GM06990 (cell line): Measurements from ENCODE around the gene LIMS3.
"Not testable (repeated sequence)": the region's sequence is repeated elsewhere in the genome, so short reads cannot be mapped to it uniquely, and the experiment has no call there.

ENCODE experiments used
- DNase-seq: peaks from one replicate; pipeline ENCODE4 v3.0.0-alpha.2; 2011; ENCODE audit not compliant: insufficient read length; ENCODE audit errors: extremely low read depth
- H3K27me3 ChIP-seq: replicated peaks from 2 replicates; pipeline ENCODE4 v1.6.0; 2011; ENCODE audit warnings: low read length; ENCODE audit not compliant: control insufficient read depth, insufficient read depth
- H3K36me3 ChIP-seq: 2 replicates; pipeline ENCODE4 v1.5.1; 2011; ENCODE audit warnings: low read length; ENCODE audit not compliant: control insufficient read depth, insufficient read depth
- H3K4me3 ChIP-seq: replicated peaks from 2 replicates; pipeline ENCODE4 v1.5.1; 2011; ENCODE audit warnings: low read depth, mild to moderate bottlenecking, control low read depth, low read length

Gene LIMS3

DNA sequence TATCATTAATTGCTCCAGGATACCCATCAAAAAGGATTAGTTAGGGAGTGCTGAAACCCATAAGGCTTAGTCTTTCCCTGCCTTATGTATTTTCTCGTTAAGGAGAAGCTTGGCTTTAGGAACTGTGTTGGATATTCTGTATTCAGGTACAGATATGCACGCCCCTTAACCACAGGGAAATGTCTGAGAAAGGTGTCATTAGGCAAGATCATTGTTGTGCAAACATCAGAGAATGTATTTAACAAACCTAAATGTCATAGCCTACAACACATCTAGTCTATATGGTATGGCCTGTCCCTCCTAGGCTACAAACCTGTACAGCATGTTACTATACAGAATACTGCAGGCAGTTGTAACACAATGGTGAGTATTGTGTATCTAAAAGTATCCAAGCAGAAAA lies 10.1 kb downstream of the LIMS3 start:
- DNase-seq, H3K27me3 ChIP-seq, H3K36me3 ChIP-seq, H3K4me3 ChIP-seq: not testable (repeated sequence)

DNA sequence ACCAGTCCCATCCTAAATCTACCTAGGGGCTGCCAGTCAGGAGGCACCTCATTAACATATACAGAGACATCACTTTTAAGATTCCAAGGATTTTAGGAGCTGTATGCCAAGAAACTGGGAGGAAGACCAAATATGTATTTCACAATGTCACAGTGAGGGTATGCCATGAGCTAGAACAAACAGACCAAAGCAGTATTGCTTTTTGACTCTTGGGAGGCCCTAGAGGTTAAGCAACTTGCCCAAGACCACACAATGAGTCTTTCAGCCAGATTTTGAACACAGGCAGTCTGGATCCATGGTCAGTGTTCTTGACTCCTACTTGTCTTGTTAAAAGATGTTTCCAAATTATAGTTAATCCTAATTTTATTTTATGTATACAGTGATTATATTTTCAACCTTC lies 12.3 kb downstream of the LIMS3 start:
- H3K36me3 ChIP-seq, H3K4me3 ChIP-seq, DNase-seq, H3K27me3 ChIP-seq: not testable (repeated sequence)

- not testable (repeated sequence) for H3K4me3 ChIP-seq, DNase-seq, H3K36me3 ChIP-seq, H3K27me3 ChIP-seq
Observed at GRCh38 chr2:109913911-109914310, 15.4 kb downstream of the LIMS3 start.

- not testable (repeated sequence) for H3K4me3 ChIP-seq, H3K27me3 ChIP-seq, H3K36me3 ChIP-seq, DNase-seq
Observed at GRCh38 chr2:109914552-109914951, 16.1 kb downstream of the LIMS3 start.

DNA sequence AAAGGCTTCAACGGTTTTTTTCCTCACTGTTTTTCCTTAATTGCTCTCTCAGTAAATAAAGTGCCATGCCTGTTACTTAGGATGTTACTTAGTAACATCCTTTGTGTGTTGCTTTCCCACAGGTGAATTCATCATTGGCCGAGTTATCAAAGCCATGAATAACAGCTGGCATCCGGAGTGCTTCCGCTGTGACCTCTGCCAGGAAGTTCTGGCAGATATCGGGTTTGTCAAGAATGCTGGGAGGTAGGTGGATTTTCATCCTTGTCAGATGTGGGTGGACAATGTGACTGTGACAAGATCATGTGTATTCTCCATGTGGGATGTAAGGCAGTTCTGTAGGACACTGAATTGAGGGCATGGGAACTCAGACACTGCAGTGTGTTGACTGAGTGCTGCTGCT lies 17.3 kb downstream of the LIMS3 start:
- H3K36me3 ChIP-seq, H3K27me3 ChIP-seq, H3K4me3 ChIP-seq, DNase-seq: not testable (repeated sequence)

DNA sequence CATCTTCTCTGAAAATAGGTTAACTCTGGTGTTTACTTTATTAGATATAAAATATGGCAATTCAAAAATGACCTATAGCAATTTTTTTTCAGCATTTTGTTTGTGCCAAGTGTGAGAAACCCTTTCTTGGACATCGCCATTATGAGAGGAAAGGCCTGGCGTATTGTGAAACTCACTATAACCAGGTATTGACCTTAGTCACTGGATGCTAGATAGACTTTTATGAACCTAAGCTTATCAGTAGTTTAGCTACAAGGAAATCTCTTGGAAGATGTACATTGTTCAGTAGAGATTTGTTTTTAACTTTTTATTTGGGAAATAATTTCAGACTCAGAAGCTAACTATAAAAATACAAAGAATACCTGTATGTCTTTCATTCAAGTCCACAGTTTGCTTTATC lies 21.7 kb downstream of the LIMS3 start:
- H3K4me3 ChIP-seq, H3K36me3 ChIP-seq, H3K27me3 ChIP-seq, DNase-seq: not testable (repeated sequence)

DNA sequence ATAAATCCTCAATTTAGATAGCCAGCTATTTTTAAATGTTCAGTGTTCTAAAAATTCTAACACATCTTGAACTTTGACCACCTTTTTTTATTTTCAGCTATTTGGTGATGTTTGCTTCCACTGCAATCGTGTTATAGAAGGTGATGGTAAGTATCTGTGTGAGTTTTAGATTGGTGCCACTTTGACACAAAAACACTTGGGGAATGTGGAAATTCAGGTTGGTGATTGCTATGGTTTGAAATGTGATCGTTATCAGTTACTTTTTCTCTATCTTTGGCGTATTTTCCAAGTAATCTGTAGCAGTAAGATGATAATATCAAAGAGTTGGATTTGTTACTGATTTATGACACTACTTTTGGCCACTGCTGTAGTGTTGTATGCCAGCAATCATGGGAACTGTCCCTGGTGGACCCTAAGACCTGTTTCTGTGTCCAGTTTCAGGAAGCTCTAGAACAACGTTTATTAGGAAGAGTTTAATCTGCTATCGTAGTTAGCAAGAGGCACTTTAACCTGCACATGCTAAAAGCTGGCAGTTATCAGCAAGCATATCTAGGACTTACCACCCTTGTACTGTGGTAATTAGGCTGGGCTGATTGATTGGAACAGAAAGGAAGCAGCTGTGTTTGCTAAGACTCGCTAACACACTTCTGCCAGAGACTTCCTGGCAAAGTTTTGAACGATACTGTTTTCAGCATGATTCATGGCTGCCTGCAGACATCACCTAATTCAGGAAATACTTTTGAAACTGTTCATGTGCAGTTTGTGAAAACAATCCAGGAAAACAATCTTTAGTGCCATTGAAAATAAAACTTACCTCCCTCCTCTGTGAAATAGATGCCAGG lies 23.3 kb downstream of the LIMS3 start:
- H3K36me3 ChIP-seq, H3K4me3 ChIP-seq, DNase-seq, H3K27me3 ChIP-seq: not testable (repeated sequence)

DNA sequence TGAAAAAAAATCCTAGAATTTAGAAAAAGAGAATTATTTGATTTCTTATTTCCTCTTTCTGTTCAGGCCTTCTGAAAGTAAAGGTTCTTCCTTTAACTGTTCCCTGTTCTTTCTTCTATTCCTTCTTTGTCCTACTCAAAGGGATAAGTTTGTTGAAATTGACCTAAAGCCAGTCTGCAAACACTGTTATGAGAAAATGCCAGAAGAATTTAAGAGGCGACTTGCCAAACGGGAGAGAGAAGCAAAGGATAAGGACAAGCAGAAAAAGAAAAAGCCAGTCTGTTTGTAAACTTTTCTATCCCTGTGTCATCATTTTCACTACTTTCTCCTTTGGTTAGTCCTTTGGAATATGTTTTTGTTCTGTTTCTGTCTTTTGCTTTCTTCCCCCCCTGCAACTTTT lies 26.0 kb downstream of the LIMS3 start:
- H3K27me3 ChIP-seq, H3K4me3 ChIP-seq, H3K36me3 ChIP-seq, DNase-seq: not testable (repeated sequence)

DNA sequence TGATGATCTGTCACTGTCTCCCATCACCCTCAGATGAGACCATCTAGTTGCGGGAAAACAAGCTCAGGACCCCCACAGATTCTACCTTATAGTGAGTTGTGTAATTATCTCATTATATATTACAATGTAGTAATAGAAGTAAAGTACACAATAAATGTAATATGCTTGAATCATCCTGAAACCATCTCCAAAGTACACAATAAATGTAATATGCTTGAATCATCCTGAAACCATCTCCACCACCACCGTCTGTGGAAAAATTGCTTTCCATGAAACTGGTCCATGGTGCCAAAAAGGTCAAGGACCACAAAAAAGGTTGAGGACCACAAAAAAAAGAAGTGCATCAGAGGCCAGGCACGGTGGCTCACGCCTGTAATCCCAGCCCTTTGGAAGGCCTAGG lies 29.3 kb downstream of the LIMS3 start:
- DNase-seq, H3K27me3 ChIP-seq, H3K4me3 ChIP-seq, H3K36me3 ChIP-seq: not testable (repeated sequence)

DNA sequence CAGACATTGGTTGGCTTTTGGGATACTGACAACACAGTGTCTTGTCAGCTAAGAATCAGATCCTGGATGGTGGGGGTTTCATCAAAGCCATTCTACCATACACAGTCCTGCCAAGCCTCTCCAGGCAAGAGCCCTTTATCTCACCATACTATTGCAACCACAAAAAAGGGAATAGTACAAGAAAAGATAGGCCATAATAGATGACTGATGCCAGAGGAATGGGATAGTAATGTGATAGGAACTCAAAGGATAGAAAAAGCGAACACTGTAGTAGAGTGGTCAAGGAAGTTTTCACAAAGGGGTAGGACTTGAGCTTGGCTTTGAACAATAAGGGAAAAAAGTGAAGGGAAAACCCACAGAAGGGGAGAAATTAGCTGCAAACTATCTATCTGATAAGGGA lies 30.7 kb downstream of the LIMS3 start:
- H3K27me3 ChIP-seq, H3K4me3 ChIP-seq, DNase-seq, H3K36me3 ChIP-seq: not testable (repeated sequence)

DNA sequence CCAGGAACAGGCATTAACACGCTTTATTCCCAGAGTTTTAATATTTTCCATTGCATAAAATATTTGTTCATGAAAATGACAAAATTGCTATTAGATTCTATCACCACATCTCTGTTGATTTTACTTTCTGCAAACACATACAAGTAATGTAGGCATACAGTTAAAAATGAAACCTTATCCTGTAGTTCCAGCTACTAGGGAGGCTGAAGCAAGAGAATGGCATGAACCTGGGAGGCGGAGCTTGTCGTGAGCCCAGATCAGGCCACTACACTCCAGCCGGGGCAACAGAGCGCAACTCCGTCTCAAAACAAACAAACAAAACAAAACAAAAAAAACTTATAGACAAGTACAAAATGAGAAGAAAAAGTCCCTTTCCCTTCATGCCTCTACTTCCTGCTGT lies 38.0 kb downstream of the LIMS3 start:
- not testable (repeated sequence) for H3K36me3 ChIP-seq, H3K27me3 ChIP-seq, H3K4me3 ChIP-seq, DNase-seq

- not testable (repeated sequence) for H3K27me3 ChIP-seq, DNase-seq, H3K36me3 ChIP-seq, H3K4me3 ChIP-seq
Observed at GRCh38 chr2:109945362-109945761, 46.9 kb downstream of the LIMS3 start.

- not testable (repeated sequence) for DNase-seq, H3K27me3 ChIP-seq, H3K36me3 ChIP-seq, H3K4me3 ChIP-seq
Observed at GRCh38 chr2:109947262-109947958, 48.9 kb downstream of the LIMS3 start.

- H3K4me3 ChIP-seq, DNase-seq, H3K36me3 ChIP-seq, H3K27me3 ChIP-seq: not testable (repeated sequence)
Observed at GRCh38 chr2:109947959-109948520, 49.6 kb downstream of the LIMS3 start.
